Progenitor cell of endocrine pancreas (in vitro differentiated cells): ENCODE results near the gene TMEM61. TPM values are rescaled to one million over a fixed set of nuclear protein-coding genes. Genes with fewer than 3 reads are reported as not detected.

Experiments used
- DNase-seq: peaks from one replicate; pipeline ENCODE4 v3.0.0; 2021; ENCODE audit warnings: low spot score; ENCODE audit not compliant: unreplicated experiment
- H3K27ac Mint-ChIP-seq: 2 replicates; pipeline ENCODE4 v1.8.0; 2021; ENCODE audit warnings: mild to moderate bottlenecking, moderate library complexity, mixed read lengths
- H3K27me3 Mint-ChIP-seq: 2 replicates; pipeline ENCODE4 v1.8.0; 2021; ENCODE audit warnings: mixed read lengths
- H3K36me3 Mint-ChIP-seq: 2 replicates; pipeline ENCODE4 v1.8.0; 2022; ENCODE audit warnings: mixed read lengths; ENCODE audit not compliant: insufficient read depth
- H3K4me1 Mint-ChIP-seq: 2 replicates; pipeline ENCODE4 v1.8.0; 2021; ENCODE audit warnings: low read depth, mixed read lengths
- H3K4me3 Mint-ChIP-seq: 2 replicates; pipeline ENCODE4 v1.8.0; 2021; ENCODE audit warnings: low read depth, mild to moderate bottlenecking, moderate library complexity, mixed read lengths
- H3K9me3 Mint-ChIP-seq: 2 replicates; pipeline ENCODE4 v1.8.0; 2021; ENCODE audit warnings: low read depth, mixed read lengths
- CTCF ChIP-seq: fragments of 200-600 bp; sonication (generic); IDR thresholded peaks from one replicate; pipeline ENCODE4 v1.5.0; 2021; ENCODE audit warnings: antibody characterized with exemption, mild to moderate bottlenecking; ENCODE audit not compliant: unreplicated experiment
- total RNA-seq: library from RNA; stranded (reverse); gene quantifications from 2 replicates; pipeline ENCODE4 v1.2.1, GENCODE V29; 2021

TMEM61 gene
- total RNA-seq, 1 donor from 2014 or later = 0.53 TPM

GRCh38 chr1:55006931-55007330, 26.5 kb downstream of the TMEM61 start:
- H3K27me3 Mint-ChIP-seq = peaks cover 6% of the 10 kb centered on the region
- no peak overlapping the region for H3K4me3 Mint-ChIP-seq
- H3K36me3 Mint-ChIP-seq = no peaks in the 10 kb centered on the region
- TF ChIP-seq CTCF = no peak
- no peak for DNase-seq
- H3K4me1 Mint-ChIP-seq = no peaks in the 10 kb centered on the region
- no peaks in the 10 kb centered on the region for H3K9me3 Mint-ChIP-seq
- no peak overlapping the region for H3K27ac Mint-ChIP-seq

- no peak overlapping the region for H3K4me3 Mint-ChIP-seq
- H3K27ac Mint-ChIP-seq = no peak overlapping the region
- DNase-seq = no peak
- peaks cover 11% of the 10 kb centered on the region for H3K27me3 Mint-ChIP-seq
- H3K9me3 Mint-ChIP-seq = no peaks in the 10 kb centered on the region
- H3K4me1 Mint-ChIP-seq = no peaks in the 10 kb centered on the region
- TF ChIP-seq CTCF = no peak
- H3K36me3 Mint-ChIP-seq = no peaks in the 10 kb centered on the region
Observed at GRCh38 chr1:55007625-55008024, 27.2 kb downstream of the TMEM61 start.

- H3K9me3 Mint-ChIP-seq = no peaks in the 10 kb centered on the region
- no peak overlapping the region for H3K27ac Mint-ChIP-seq
- TF ChIP-seq CTCF = no peak
- no peak overlapping the region for H3K4me3 Mint-ChIP-seq
- no peaks in the 10 kb centered on the region for H3K4me1 Mint-ChIP-seq
- H3K36me3 Mint-ChIP-seq = no peaks in the 10 kb centered on the region
- no peak for DNase-seq
- H3K27me3 Mint-ChIP-seq = peaks cover 25% of the 10 kb centered on the region
Observed at GRCh38 chr1:55010194-55010886, 29.9 kb downstream of the TMEM61 start.

GRCh38 chr1:55010887-55011217, 30.4 kb downstream of the TMEM61 start:
- TF ChIP-seq CTCF = peak; percentile 33
- H3K9me3 Mint-ChIP-seq = no peaks in the 10 kb centered on the region
- H3K36me3 Mint-ChIP-seq = no peaks in the 10 kb centered on the region
- H3K4me3 Mint-ChIP-seq = no peak overlapping the region
- H3K27ac Mint-ChIP-seq = no peak overlapping the region
- H3K4me1 Mint-ChIP-seq = no peaks in the 10 kb centered on the region
- no peak for DNase-seq
- peaks cover 29% of the 10 kb centered on the region for H3K27me3 Mint-ChIP-seq

- H3K36me3 Mint-ChIP-seq = no peaks in the 10 kb centered on the region
Observed at GRCh38 chr1:55012661-55013060, 32.2 kb downstream of the TMEM61 start.

More at GRCh38 chr1:55012661-55013060, 32.2 kb downstream of the TMEM61 start:
- DNase-seq = no peak
- Mint-ChIP-seq H3K4me3 (no peak overlapping the region), H3K4me1 (no peaks in the 10 kb centered on the region), H3K9me3 (no peaks in the 10 kb centered on the region), H3K27ac (peak overlapping the region; percentile 59), H3K27me3 (peaks cover 39% of the 10 kb centered on the region)
- TF ChIP-seq CTCF = no peak
